ENCODE results near the gene AQP2.

Gene AQP2

GRCh38 chr12:49941556-49942511 is 8.7 kb upstream of the AQP2 start:
- no peak for DNase-seq (ENCODE audit: low read depth)

GRCh38 chr12:49942512-49942893 is 8.0 kb upstream of the AQP2 start:
- no peak for DNase-seq (ENCODE audit: low read depth)

GRCh38 chr12:49942921-49943624 is 7.5 kb upstream of the AQP2 start:
- no peak for DNase-seq (ENCODE audit: low read depth)

- DNase-seq (ENCODE audit: low read depth): no peak
Measured at GRCh38 chr12:49943625-49943960, 6.9 kb upstream of the AQP2 start.

- no peak for DNase-seq (ENCODE audit: low read depth)
Measured at GRCh38 chr12:49944046-49944445, 6.5 kb upstream of the AQP2 start.

GRCh38 chr12:49944718-49945117 is 5.8 kb upstream of the AQP2 start:
- DNase-seq (ENCODE audit: low read depth): no peak

GRCh38 chr12:49945394-49946080 is 5.0 kb upstream of the AQP2 start:
- peak; percentile 79 for DNase-seq (ENCODE audit: low read depth)

GRCh38 chr12:49946086-49946485 is 4.5 kb upstream of the AQP2 start:
- DNase-seq (ENCODE audit: low read depth): no peak

- no peak for DNase-seq (ENCODE audit: low read depth)
Measured at GRCh38 chr12:49946497-49946896, 4.0 kb upstream of the AQP2 start.

- DNase-seq (ENCODE audit: low read depth): no peak
Measured at GRCh38 chr12:49947593-49948226, 2.8 kb upstream of the AQP2 start.

- no peak for DNase-seq (ENCODE audit: low read depth)
Measured at GRCh38 chr12:49948866-49949845, 1.4 kb upstream of the AQP2 start.

- no peak for DNase-seq (ENCODE audit: low read depth)
Measured at GRCh38 chr12:49949866-49950265, 671 bp upstream of the AQP2 start.

GRCh38 chr12:49951411-49952240 is 1.1 kb downstream of the AQP2 start:
- no peak for DNase-seq (ENCODE audit: low read depth)

GRCh38 chr12:49952391-49953055 is 2.0 kb downstream of the AQP2 start:
- no peak for DNase-seq (ENCODE audit: low read depth)

GRCh38 chr12:49953151-49953550 is 2.6 kb downstream of the AQP2 start:
- DNase-seq (ENCODE audit: low read depth): no peak

GRCh38 chr12:49953961-49954846 is 3.7 kb downstream of the AQP2 start:
- DNase-seq (ENCODE audit: low read depth): no peak

- DNase-seq (ENCODE audit: low read depth): no peak
Measured at GRCh38 chr12:49954863-49955830, 4.6 kb downstream of the AQP2 start.
